GM23248 (cell line): ENCODE data around the gene FMR1. TPM values are rescaled to one million over a fixed set of nuclear protein-coding genes. Genes with fewer than 3 reads are reported as not detected.

ENCODE experiments used
- DNase-seq: peaks from one replicate; pipeline ENCODE4 v3.0.0-alpha.2; 2015
- H2AFZ ChIP-seq: fragments of 200-600 bp; sonication (generic); 2 replicates; pipeline ENCODE4 v1.6.1; 2016; ENCODE audit warnings: antibody characterized with exemption
- H3F3A ChIP-seq: fragments of 200-600 bp; sonication (generic); 2 replicates; pipeline ENCODE4 v1.6.1; 2016; ENCODE audit warnings: mild to moderate bottlenecking, antibody characterized with exemption, mixed run types; ENCODE audit not compliant: insufficient read depth
- H3K27ac ChIP-seq: fragments of 200-600 bp; sonication (generic); 2 replicates; pipeline ENCODE4 v1.5.1; 2016; ENCODE audit warnings: mild to moderate bottlenecking
- H3K27me3 ChIP-seq: fragments of 200-600 bp; sonication (generic); replicated peaks from 2 replicates; pipeline ENCODE4 v1.6.1; 2016; ENCODE audit warnings: mild to moderate bottlenecking; ENCODE audit not compliant: insufficient read depth
- H3K36me3 ChIP-seq: fragments of 200-600 bp; sonication (generic); 2 replicates; pipeline ENCODE4 v1.6.1; 2016; ENCODE audit warnings: low read depth, mild to moderate bottlenecking
- H3K4me1 ChIP-seq: fragments of 200-600 bp; sonication (generic); 2 replicates; pipeline ENCODE4 v1.6.1; 2016; ENCODE audit warnings: mild to moderate bottlenecking; ENCODE audit not compliant: insufficient read depth
- H3K4me2 ChIP-seq: fragments of 200-600 bp; sonication (generic); one replicate; pipeline ENCODE4 v1.6.1; 2016; ENCODE audit warnings: mild to moderate bottlenecking; ENCODE audit not compliant: unreplicated experiment
- H3K4me3 ChIP-seq: fragments of 200-600 bp; sonication (generic); 2 replicates; pipeline ENCODE4 v1.5.1; 2016; ENCODE audit warnings: mild to moderate bottlenecking
- H3K79me2 ChIP-seq: fragments of 200-600 bp; sonication (generic); 2 replicates; pipeline ENCODE4 v1.6.1; 2016; ENCODE audit warnings: mild to moderate bottlenecking; ENCODE audit not compliant: insufficient read depth
- H3K9ac ChIP-seq: fragments of 200-600 bp; sonication (generic); 2 replicates; pipeline ENCODE4 v1.6.1; 2016; ENCODE audit warnings: mild to moderate bottlenecking
- H3K9me2 ChIP-seq: fragments of 200-600 bp; sonication (generic); 2 replicates; pipeline ENCODE4 v1.6.1; 2016; ENCODE audit warnings: mixed run types, mild to moderate bottlenecking, moderate library complexity; ENCODE audit not compliant: insufficient read depth
- H3K9me3 ChIP-seq: fragments of 200-600 bp; sonication (generic); one replicate; pipeline ENCODE4 v1.6.1; 2017; ENCODE audit warnings: low read depth
- H4K20me1 ChIP-seq: fragments of 200-600 bp; sonication (generic); 2 replicates; pipeline ENCODE4 v1.6.0; 2016; ENCODE audit not compliant: insufficient read depth
- EZH2 ChIP-seq: fragments of 200-600 bp; sonication (generic); IDR thresholded peaks from 2 replicates; pipeline ENCODE4 v1.6.1; 2018; ENCODE audit warnings: antibody characterized with exemption, mild to moderate bottlenecking; ENCODE audit not compliant: insufficient read depth, poor library complexity, severe bottlenecking
- EZH2phosphoT487 ChIP-seq: fragments of 200-600 bp; sonication (generic); IDR thresholded peaks from 2 replicates; pipeline ENCODE4 v1.6.1; 2018; ENCODE audit warnings: antibody characterized with exemption, moderate library complexity, mild to moderate bottlenecking, low read depth; ENCODE audit not compliant: insufficient read depth
- WGBS, 2 experiments: methylation state at CpG; one replicate each; pipeline ENCODE4 v1.1.6; 2015 to 2017; ENCODE audit warnings: low lambda C conversion rate in 2 of 2, low coverage in 1 of 2; ENCODE audit errors: missing lambda C conversion rate in 2 of 2; 5-methylcytosine and 5-hydroxymethylcytosine counted together
- in situ Hi-C: fragments of 300-500 bp; cut with MboI; formaldehyde crosslinking; loops from 2 replicates; pipeline ENCODE4 v1.15.0; 2020
- polyA plus RNA-seq: library from polyadenylated mRNA; unstranded; fragments of >200 nt; fragmentation: Nextera tagmentation; extraction: Ambion mirVana; gene quantifications from 2 replicates; pipeline ENCODE4 v1.2.1, GENCODE V29; 2016
- total RNA-seq: library from RNA; depleted of rRNA; stranded (reverse); fragments of >200 nt; shearing (Covaris generic); gene quantifications from 2 replicates; pipeline ENCODE4 v1.2.3, GENCODE V29; 2014

Gene FMR1
- total and polyA plus RNA-seq, 2 experiments from 2014 or later = 6.8 to 14.7 TPM

- no peak overlapping the region for H3K4me3 ChIP-seq
- H3K79me2 ChIP-seq = no peaks in the 10 kb centered on the region
- H3K4me1 ChIP-seq = no peaks in the 10 kb centered on the region
- H4K20me1 ChIP-seq = no peaks in the 10 kb centered on the region
- TF ChIP-seq EZH2 = no peak
- TF ChIP-seq EZH2phosphoT487 = no peak
- no peak overlapping the region for H3K9ac ChIP-seq
- H3K36me3 ChIP-seq = peaks cover 17% of the 10 kb centered on the region; the same call in 1 of the 2 replicates
- no peak overlapping the region for H3K4me2 ChIP-seq
- DNase-seq = no peak
- in situ Hi-C loops = no loop called here
- no peaks in the 10 kb centered on the region for H3F3A ChIP-seq
- H2AFZ ChIP-seq = no peak overlapping the region
- no peaks in the 10 kb centered on the region for H3K9me3 ChIP-seq
- H3K27ac ChIP-seq = no peak overlapping the region
- no peaks in the 10 kb centered on the region for H3K9me2 ChIP-seq
- H3K27me3 ChIP-seq = no peaks in the 10 kb centered on the region
- 93 to 100% methylated on average over 1 of the region's 1 CpG for WGBS, 2 experiments
These were observed 22.1 kb downstream of the FMR1 start for GRCh38 chrX:147933815-147934214.

GRCh38 chrX:147935156-147935758 lies 23.5 kb downstream of the FMR1 start:
- Histone ChIP-seq H3K9me2 (no peaks in the 10 kb centered on the region), H3K27me3 (no peaks in the 10 kb centered on the region), H3K9ac (no peak overlapping the region), H3K27ac (no peak overlapping the region), H3K36me3 (peaks cover 17% of the 10 kb centered on the region; the same call in 1 of the 2 replicates), H3K4me3 (no peak overlapping the region), H3K4me2 (no peak overlapping the region), H4K20me1 (no peaks in the 10 kb centered on the region), H3K9me3 (no peaks in the 10 kb centered on the region), H3K4me1 (no peaks in the 10 kb centered on the region), H2AFZ (no peak overlapping the region), H3F3A (no peaks in the 10 kb centered on the region), H3K79me2 (no peaks in the 10 kb centered on the region)
- no peak for TF ChIP-seq EZH2phosphoT487
- no peak for TF ChIP-seq EZH2
- WGBS, 2 experiments = 92 to 100% methylated on average over 3 of the region's 3 CpGs
- in situ Hi-C loops = no loop called here
- DNase-seq = no peak

DNA sequence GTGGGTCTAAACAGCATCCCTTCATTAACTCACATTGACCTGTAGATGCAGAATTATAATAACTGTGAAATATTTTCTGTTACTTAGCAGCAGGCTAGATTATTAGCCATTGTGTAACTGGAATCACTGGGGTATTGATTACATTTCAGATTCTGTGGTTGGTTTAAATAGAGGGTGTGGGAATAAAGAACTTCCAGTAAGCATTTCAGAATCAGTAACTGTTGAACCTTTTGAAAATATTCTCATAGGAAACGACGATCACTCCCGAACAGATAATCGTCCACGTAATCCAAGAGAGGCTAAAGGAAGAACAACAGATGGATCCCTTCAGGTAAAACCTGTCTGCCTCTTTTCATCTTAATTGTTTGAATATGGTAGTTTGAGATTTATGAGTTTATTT lies 33.6 kb downstream of the FMR1 start:
- peaks cover 13% of the 10 kb centered on the region; the same call in 1 of the 2 replicates for H3K36me3 ChIP-seq
- in situ Hi-C loops = no loop called here
- no peaks in the 10 kb centered on the region for H3F3A ChIP-seq
- H3K4me2 ChIP-seq = no peak overlapping the region
- no peaks in the 10 kb centered on the region for H3K9me2 ChIP-seq
- DNase-seq = no peak
- no peak overlapping the region for H2AFZ ChIP-seq
- H3K79me2 ChIP-seq = no peaks in the 10 kb centered on the region
- H4K20me1 ChIP-seq = no peaks in the 10 kb centered on the region
- 95 to 100% methylated on average over 5 of the region's 5 CpGs for WGBS, 2 experiments
- no peak for TF ChIP-seq EZH2
- TF ChIP-seq EZH2phosphoT487 = no peak
- H3K9me3 ChIP-seq = no peaks in the 10 kb centered on the region
- no peak overlapping the region for H3K4me3 ChIP-seq
- H3K27ac ChIP-seq = no peak overlapping the region
- H3K27me3 ChIP-seq = no peaks in the 10 kb centered on the region
- no peak overlapping the region for H3K9ac ChIP-seq
- no peaks in the 10 kb centered on the region for H3K4me1 ChIP-seq

DNA sequence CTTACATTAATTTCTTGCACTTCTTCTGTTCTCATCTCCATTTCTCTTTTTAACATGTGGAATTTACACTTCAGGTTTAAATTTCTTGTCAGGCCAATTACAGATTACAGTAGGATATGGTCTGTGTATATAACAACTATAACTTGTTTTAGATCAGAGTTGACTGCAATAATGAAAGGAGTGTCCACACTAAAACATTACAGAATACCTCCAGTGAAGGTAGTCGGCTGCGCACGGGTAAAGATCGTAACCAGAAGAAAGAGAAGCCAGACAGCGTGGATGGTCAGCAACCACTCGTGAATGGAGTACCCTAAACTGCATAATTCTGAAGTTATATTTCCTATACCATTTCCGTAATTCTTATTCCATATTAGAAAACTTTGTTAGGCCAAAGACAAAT lies 36.8 kb downstream of the FMR1 start:
- Histone ChIP-seq H3F3A (no peaks in the 10 kb centered on the region), H3K9me2 (no peaks in the 10 kb centered on the region), H4K20me1 (no peaks in the 10 kb centered on the region), H3K9me3 (no peaks in the 10 kb centered on the region), H3K36me3 (peaks cover 11% of the 10 kb centered on the region; the same call in 1 of the 2 replicates), H3K27me3 (no peaks in the 10 kb centered on the region), H3K4me1 (no peaks in the 10 kb centered on the region), H3K4me3 (no peak overlapping the region), H2AFZ (no peak overlapping the region), H3K4me2 (no peak overlapping the region), H3K9ac (no peak overlapping the region), H3K79me2 (no peaks in the 10 kb centered on the region), H3K27ac (no peak overlapping the region)
- TF ChIP-seq EZH2phosphoT487 = no peak
- no peak for TF ChIP-seq EZH2
- DNase-seq = no peak
- in situ Hi-C loops = no loop called here
- 97 to 100% methylated on average over 7 of the region's 7 CpGs for WGBS, 2 experiments
